ENCODE data around the gene HEG1. TPM values are rescaled to one million over a fixed set of nuclear protein-coding genes. Genes with fewer than 3 reads are reported as not detected.

Gene HEG1, protein sequence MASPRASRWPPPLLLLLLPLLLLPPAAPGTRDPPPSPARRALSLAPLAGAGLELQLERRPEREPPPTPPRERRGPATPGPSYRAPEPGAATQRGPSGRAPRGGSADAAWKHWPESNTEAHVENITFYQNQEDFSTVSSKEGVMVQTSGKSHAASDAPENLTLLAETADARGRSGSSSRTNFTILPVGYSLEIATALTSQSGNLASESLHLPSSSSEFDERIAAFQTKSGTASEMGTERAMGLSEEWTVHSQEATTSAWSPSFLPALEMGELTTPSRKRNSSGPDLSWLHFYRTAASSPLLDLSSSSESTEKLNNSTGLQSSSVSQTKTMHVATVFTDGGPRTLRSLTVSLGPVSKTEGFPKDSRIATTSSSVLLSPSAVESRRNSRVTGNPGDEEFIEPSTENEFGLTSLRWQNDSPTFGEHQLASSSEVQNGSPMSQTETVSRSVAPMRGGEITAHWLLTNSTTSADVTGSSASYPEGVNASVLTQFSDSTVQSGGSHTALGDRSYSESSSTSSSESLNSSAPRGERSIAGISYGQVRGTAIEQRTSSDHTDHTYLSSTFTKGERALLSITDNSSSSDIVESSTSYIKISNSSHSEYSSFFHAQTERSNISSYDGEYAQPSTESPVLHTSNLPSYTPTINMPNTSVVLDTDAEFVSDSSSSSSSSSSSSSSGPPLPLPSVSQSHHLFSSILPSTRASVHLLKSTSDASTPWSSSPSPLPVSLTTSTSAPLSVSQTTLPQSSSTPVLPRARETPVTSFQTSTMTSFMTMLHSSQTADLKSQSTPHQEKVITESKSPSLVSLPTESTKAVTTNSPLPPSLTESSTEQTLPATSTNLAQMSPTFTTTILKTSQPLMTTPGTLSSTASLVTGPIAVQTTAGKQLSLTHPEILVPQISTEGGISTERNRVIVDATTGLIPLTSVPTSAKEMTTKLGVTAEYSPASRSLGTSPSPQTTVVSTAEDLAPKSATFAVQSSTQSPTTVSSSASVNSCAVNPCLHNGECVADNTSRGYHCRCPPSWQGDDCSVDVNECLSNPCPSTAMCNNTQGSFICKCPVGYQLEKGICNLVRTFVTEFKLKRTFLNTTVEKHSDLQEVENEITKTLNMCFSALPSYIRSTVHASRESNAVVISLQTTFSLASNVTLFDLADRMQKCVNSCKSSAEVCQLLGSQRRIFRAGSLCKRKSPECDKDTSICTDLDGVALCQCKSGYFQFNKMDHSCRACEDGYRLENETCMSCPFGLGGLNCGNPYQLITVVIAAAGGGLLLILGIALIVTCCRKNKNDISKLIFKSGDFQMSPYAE (N-terminal part only)
- total RNA-seq, result 10 to 100 TPM; 55.9 to 85.5 (median 78.9) TPM

DNA sequence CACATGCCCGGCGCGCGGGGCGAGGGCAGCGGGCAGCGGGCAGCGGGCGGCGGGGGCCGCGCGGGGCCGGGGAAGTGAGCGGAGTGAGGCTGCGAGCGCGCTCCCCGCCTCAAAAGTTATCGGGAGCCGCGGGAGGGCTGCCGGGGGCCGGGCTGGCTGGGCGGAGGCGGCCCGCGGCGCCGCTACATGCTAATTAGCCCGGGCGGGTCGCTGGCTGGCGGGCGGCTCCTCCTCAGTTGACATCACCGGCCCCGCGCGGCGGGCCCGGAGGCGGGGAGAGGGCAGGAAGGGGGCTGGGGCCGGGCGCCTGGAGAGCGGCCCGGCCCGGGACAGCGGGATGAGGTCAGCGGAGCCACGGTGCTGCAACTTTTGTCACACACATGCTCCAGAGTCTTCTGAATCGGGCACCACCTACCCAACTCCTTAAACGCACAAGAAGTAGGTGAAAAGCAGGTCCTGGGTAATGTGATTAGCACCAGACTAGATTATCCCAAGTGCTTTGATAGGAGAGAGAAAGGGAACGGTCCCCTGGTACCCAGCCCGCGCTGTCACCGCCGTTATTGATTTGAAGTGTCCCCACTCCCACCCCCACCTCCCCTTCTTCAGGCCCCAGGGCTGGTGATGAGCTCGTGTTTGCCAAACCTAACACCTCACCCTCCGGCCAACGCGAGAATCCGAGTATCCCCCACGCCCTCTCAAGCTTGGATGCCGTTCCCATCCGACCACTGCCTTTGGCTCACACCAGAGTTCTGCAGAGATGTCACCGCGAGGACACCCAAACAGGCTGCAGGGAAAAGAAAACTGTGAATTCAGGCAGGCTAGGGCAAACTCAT is at the start of gene HEG1:
Gene HEG1, minus strand, starts transcription at position 85 of the 833 bp plus-strand sequence. CDS start 107 bp downstream, outside the sequence.
- WGBS, 2 donors (ENCODE audit: low coverage in 1 of 2), result 0 to 3% methylated on average over 8 to 14 of the region's 67 CpGs
- Histone ChIP-seq H3K4me3 (peak within 1 kb of the TSS; percentile 75 to 78), H3K9me3 (no peaks in the 10 kb centered on the region), H3K27me3 (no peaks in the 10 kb centered on the region), H3K4me1 (peaks cover 18 to 77% (median 46%) of the 10 kb centered on the region in 3 donors), H3K36me3 (no peaks in the 10 kb centered on the region), H3K27ac (peak within 1 kb of the TSS; percentile 88 to 98 (median 96))
- TF ChIP-seq EP300 (IDR thresholded peaks at IDR 0.05) (no peak), POLR2A (IDR thresholded peaks at IDR 0.05) (peak; percentile 77 to 85), POLR2AphosphoS5 (IDR thresholded peaks at IDR 0.05) (peak; percentile 54)
- TF ChIP-seq, protein P1, sequence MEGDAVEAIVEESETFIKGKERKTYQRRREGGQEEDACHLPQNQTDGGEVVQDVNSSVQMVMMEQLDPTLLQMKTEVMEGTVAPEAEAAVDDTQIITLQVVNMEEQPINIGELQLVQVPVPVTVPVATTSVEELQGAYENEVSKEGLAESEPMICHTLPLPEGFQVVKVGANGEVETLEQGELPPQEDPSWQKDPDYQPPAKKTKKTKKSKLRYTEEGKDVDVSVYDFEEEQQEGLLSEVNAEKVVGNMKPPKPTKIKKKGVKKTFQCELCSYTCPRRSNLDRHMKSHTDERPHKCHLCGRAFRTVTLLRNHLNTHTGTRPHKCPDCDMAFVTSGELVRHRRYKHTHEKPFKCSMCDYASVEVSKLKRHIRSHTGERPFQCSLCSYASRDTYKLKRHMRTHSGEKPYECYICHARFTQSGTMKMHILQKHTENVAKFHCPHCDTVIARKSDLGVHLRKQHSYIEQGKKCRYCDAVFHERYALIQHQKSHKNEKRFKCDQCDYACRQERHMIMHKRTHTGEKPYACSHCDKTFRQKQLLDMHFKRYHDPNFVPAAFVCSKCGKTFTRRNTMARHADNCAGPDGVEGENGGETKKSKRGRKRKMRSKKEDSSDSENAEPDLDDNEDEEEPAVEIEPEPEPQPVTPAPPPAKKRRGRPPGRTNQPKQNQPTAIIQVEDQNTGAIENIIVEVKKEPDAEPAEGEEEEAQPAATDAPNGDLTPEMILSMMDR (IDR thresholded peaks at IDR 0.05), result no peak
- peak; percentile 91 for ATAC-seq

DNA sequence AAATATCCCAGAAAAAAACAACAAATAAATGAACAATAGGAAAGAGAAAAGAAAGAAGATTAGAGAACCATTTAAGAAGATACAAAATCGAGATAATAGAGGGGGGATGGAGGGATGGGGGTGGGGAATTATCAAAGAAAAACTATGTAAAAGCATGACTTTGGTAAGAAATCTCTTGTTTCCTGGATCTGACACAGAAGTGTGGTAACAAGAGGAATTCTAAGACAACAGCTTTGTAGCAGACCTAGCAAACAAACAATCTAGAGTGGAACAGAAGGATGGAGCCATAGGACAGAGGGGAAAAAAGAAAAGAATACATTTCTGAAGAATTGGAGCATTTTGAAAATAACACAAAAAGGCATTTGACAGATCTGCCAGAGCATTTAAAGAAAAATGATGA is 49.3 kb upstream of the HEG1 start:
- ATAC-seq, result no peak
- TF ChIP-seq POLR2AphosphoS5 (IDR thresholded peaks at IDR 0.05) (no peak), EP300 (IDR thresholded peaks at IDR 0.05) (no peak), POLR2A (IDR thresholded peaks at IDR 0.05) (no peak)
- TF ChIP-seq, protein P1 (IDR thresholded peaks at IDR 0.05), result no peak
- Histone ChIP-seq H3K9me3 (no peaks in the 10 kb centered on the region), H3K27ac (no peak overlapping the region), H3K27me3 (no peaks in the 10 kb centered on the region), H3K4me1 (peaks cover 0 to 4% (median 0%) of the 10 kb centered on the region in 3 donors), H3K36me3 (no peaks in the 10 kb centered on the region), H3K4me3 (no peak overlapping the region)
- WGBS, 2 donors (ENCODE audit: low coverage in 1 of 2), result 80% methylated on average over 1 of the region's 1 CpG; no CpG with 5 or more reads in 1 of the 2 donors

DNA sequence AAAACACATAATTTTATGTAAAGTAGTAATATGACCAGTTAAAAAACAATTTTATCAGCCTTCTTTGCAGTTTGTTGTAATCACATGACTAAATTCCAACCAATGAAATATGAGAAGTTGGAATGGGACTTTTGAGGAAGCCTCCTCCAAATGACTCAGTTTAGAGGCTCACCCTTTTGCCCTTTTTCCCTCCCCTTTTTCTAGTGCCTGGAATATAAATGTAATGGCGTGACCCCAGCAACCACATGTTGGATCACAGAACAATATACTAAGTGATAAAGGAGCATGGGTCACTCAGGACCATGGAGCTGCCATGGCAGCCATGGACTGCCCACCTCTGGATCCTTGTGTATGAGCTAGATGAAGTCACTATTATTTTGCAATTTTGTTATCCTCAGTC is 48.8 kb upstream of the HEG1 start:
- H3K4me3 ChIP-seq, result no peak overlapping the region

More for the DNA sequence above, 48.8 kb upstream of the HEG1 start:
- Histone ChIP-seq H3K9me3 (peaks cover 0 to 4% (median 0%) of the 10 kb centered on the region in 3 donors), H3K27ac (no peak overlapping the region), H3K36me3 (no peaks in the 10 kb centered on the region), H3K27me3 (no peaks in the 10 kb centered on the region), H3K4me1 (peaks cover 0 to 4% (median 0%) of the 10 kb centered on the region in 3 donors)
- ATAC-seq, result no peak
- 100% methylated on average over 1 of the region's 1 CpG; no CpG with 5 or more reads in 1 of the 2 donors for WGBS, 2 donors (ENCODE audit: low coverage in 1 of 2)
- no peak for TF ChIP-seq EP300 (IDR thresholded peaks at IDR 0.05)
- no peak for TF ChIP-seq POLR2A (IDR thresholded peaks at IDR 0.05)
- no peak for TF ChIP-seq POLR2AphosphoS5 (IDR thresholded peaks at IDR 0.05)
- TF ChIP-seq, protein P1 (IDR thresholded peaks at IDR 0.05), result no peak

Measured in gastroesophageal sphincter (tissue), 4 donors.